ENCODE data around the gene JPH3.

JPH3 gene

GRCh38 chr16:87610026-87610425, 7.7 kb downstream of the JPH3 start:
- TF ChIP-seq CTCF (conservative IDR thresholded peaks at IDR 0.05) (no peak), ZFX (IDR thresholded peaks at IDR 0.05) (no peak)

GRCh38 chr16:87611456-87611855, 9.1 kb downstream of the JPH3 start:
- no peak for TF ChIP-seq CTCF (conservative IDR thresholded peaks at IDR 0.05)
- no peak for TF ChIP-seq ZFX (IDR thresholded peaks at IDR 0.05)
- no peak overlapping the region for H3K27ac ChIP-seq

More at GRCh38 chr16:87610026-87610425, 7.7 kb downstream of the JPH3 start:
- H3K27ac ChIP-seq: no peak overlapping the region

GRCh38 chr16:87613961-87614360, 11.7 kb downstream of the JPH3 start:
- TF ChIP-seq CTCF (conservative IDR thresholded peaks at IDR 0.05) (no peak), ZFX (IDR thresholded peaks at IDR 0.05) (no peak)
- no peak overlapping the region for H3K27ac ChIP-seq

GRCh38 chr16:87615621-87616041, 13.3 kb downstream of the JPH3 start:
- TF ChIP-seq ZFX (IDR thresholded peaks at IDR 0.05): no peak
- TF ChIP-seq CTCF (conservative IDR thresholded peaks at IDR 0.05): no peak
- H3K27ac ChIP-seq: no peak overlapping the region

GRCh38 chr16:87616556-87616955, 14.2 kb downstream of the JPH3 start:
- no peak for TF ChIP-seq CTCF (conservative IDR thresholded peaks at IDR 0.05)
- no peak for TF ChIP-seq ZFX (IDR thresholded peaks at IDR 0.05)
- H3K27ac ChIP-seq: no peak overlapping the region

GRCh38 chr16:87618216-87618615, 15.9 kb downstream of the JPH3 start:
- H3K27ac ChIP-seq: no peak overlapping the region
- TF ChIP-seq ZFX (IDR thresholded peaks at IDR 0.05) (no peak), CTCF (conservative IDR thresholded peaks at IDR 0.05) (no peak)

GRCh38 chr16:87619360-87620200, 17.3 kb downstream of the JPH3 start:
- no peak overlapping the region for H3K27ac ChIP-seq
- TF ChIP-seq CTCF (conservative IDR thresholded peaks at IDR 0.05): no peak

Data from C4-2B (cell line).